WTC11 (cell line): Measurements from ENCODE around the gene TTC39A. TPM values are rescaled to one million over a fixed set of nuclear protein-coding genes. Genes with fewer than 3 reads are reported as not detected.

Experiments used
- ATAC-seq: fragments of 200-7000 bp; cut with Tn5 transposase; 2 replicates; pipeline ENCODE4 v1.10.0; 2021; ENCODE audit warnings: mild to moderate bottlenecking, moderate library complexity
- CTCF ChIA-PET: fragments of 300-600 bp; sonication (Branson Sonifier 250); formaldehyde crosslinking; loops from one replicate; lab custom pipeline; 2021; ENCODE audit warnings: antibody characterized with exemption; lab: Charles Lee
- POLR2A ChIA-PET: fragments of 350-600 bp; sonication (Branson Sonifier 250); formaldehyde crosslinking; loops from one replicate; lab custom pipeline; 2021; ENCODE audit warnings: antibody characterized with exemption; lab: Charles Lee
- DNase-seq: peaks from one replicate; pipeline ENCODE4 v3.0.0; 2021; ENCODE audit warnings: low spot score
- H3K27ac Mint-ChIP-seq: 2 replicates; pipeline ENCODE4 v1.8.0; 2021; ENCODE audit warnings: mixed read lengths
- H3K27me3 Mint-ChIP-seq: 2 replicates; pipeline ENCODE4 v1.8.0; 2021; ENCODE audit warnings: low read depth, mild to moderate bottlenecking, moderate library complexity, mixed read lengths
- H3K36me3 Mint-ChIP-seq: 2 replicates; pipeline ENCODE4 v1.8.0; 2021; ENCODE audit warnings: mixed read lengths
- H3K4me1 Mint-ChIP-seq: 2 replicates; pipeline ENCODE4 v1.8.0; 2022; ENCODE audit warnings: mixed read lengths
- H3K4me3 Mint-ChIP-seq: 2 replicates; pipeline ENCODE4 v1.8.0; 2021; ENCODE audit warnings: mild to moderate bottlenecking, moderate library complexity, mixed read lengths
- H3K9me3 Mint-ChIP-seq: 2 replicates; pipeline ENCODE4 v1.8.0; 2021; ENCODE audit warnings: mixed read lengths
- AR ChIP-seq: fragments of 250-450 bp; sonication (Bioruptor Pico); IDR thresholded peaks from 2 replicates; pipeline ENCODE4 v1.9.0; 2021; ENCODE audit warnings: mild to moderate bottlenecking
- CREM ChIP-seq: sonication (generic); formaldehyde crosslinking; IDR thresholded peaks from 2 replicates; pipeline ENCODE4 v1.8.1; 2022; ENCODE audit warnings: mild to moderate bottlenecking, missing genetic modification reagents, moderate library complexity
- CTCF ChIP-seq: fragments of 200-600 bp; IDR thresholded peaks from 2 replicates; pipeline ENCODE4 v1.8.0; 2022; ENCODE audit warnings: antibody characterized with exemption
- E2F1 ChIP-seq: sonication (generic); formaldehyde crosslinking; IDR thresholded peaks from 2 replicates; pipeline ENCODE4 v1.8.0; 2022; ENCODE audit warnings: mild to moderate bottlenecking, missing genetic modification reagents
- EMX1 ChIP-seq: fragments of 250-450 bp; sonication (Bioruptor Pico); IDR thresholded peaks from 2 replicates; pipeline ENCODE4 v1.8.0; 2021; ENCODE audit warnings: mild to moderate bottlenecking
- ERG ChIP-seq: fragments of 250-450 bp; sonication (Bioruptor Pico); IDR thresholded peaks from 2 replicates; pipeline ENCODE4 v1.8.0; 2021; ENCODE audit warnings: mild to moderate bottlenecking
- FOXK1 ChIP-seq: sonication (generic); formaldehyde crosslinking; IDR thresholded peaks from 2 replicates; pipeline ENCODE4 v1.8.0; 2022; ENCODE audit warnings: mild to moderate bottlenecking, moderate library complexity, missing genetic modification reagents
- GRHL2 ChIP-seq: fragments of 250-450 bp; sonication (Bioruptor Pico); IDR thresholded peaks from 2 replicates; pipeline ENCODE4 v1.8.0; 2022; ENCODE audit warnings: mild to moderate bottlenecking, moderate library complexity; ENCODE audit not compliant: insufficient replicate concordance, severe bottlenecking
- HMGXB4 ChIP-seq: sonication (generic); formaldehyde crosslinking; IDR thresholded peaks from 2 replicates; pipeline ENCODE4 v1.8.1; 2023; ENCODE audit warnings: mild to moderate bottlenecking, moderate library complexity, missing genetic modification reagents
- MAX ChIP-seq: sonication (generic); formaldehyde crosslinking; IDR thresholded peaks from 2 replicates; pipeline ENCODE4 v1.8.0; 2022; ENCODE audit warnings: mild to moderate bottlenecking, missing genetic modification reagents
- MLX ChIP-seq: sonication (generic); formaldehyde crosslinking; IDR thresholded peaks from 2 replicates; pipeline ENCODE4 v1.8.1; 2023; ENCODE audit warnings: mild to moderate bottlenecking, missing genetic modification reagents, moderate library complexity
- NFYB ChIP-seq: sonication (generic); formaldehyde crosslinking; conservative IDR thresholded peaks from 2 replicates; pipeline ENCODE4 v1.8.0; 2022; ENCODE audit warnings: low read depth, missing genetic modification reagents
- NR1H2 ChIP-seq: sonication (generic); formaldehyde crosslinking; IDR thresholded peaks from 2 replicates; pipeline ENCODE4 v1.9.0; 2021; ENCODE audit warnings: mild to moderate bottlenecking, moderate library complexity, missing genetic modification reagents
- SMAD3 ChIP-seq: sonication (generic); formaldehyde crosslinking; IDR thresholded peaks from 2 replicates; pipeline ENCODE4 v1.8.0; 2022; ENCODE audit warnings: missing genetic modification reagents, mild to moderate bottlenecking, borderline replicate concordance
- SP1 ChIP-seq: sonication (generic); formaldehyde crosslinking; conservative IDR thresholded peaks from 2 replicates; pipeline ENCODE4 v1.8.1; 2022; ENCODE audit warnings: missing genetic modification reagents
- TP53 ChIP-seq: sonication (generic); formaldehyde crosslinking; IDR thresholded peaks from 2 replicates; pipeline ENCODE4 v1.8.1; 2023; ENCODE audit warnings: mild to moderate bottlenecking, missing genetic modification reagents
- ZBTB43 ChIP-seq: sonication (generic); formaldehyde crosslinking; IDR thresholded peaks from 2 replicates; pipeline ENCODE4 v1.8.1; 2023; ENCODE audit warnings: mild to moderate bottlenecking, missing genetic modification reagents
- ZNF138 ChIP-seq: sonication (generic); formaldehyde crosslinking; conservative IDR thresholded peaks from 2 replicates; pipeline ENCODE4 v1.8.1; 2022; ENCODE audit warnings: mild to moderate bottlenecking, moderate library complexity, missing genetic modification reagents
- ZNF263 ChIP-seq: sonication (generic); formaldehyde crosslinking; IDR thresholded peaks from 2 replicates; pipeline ENCODE4 v1.8.1; 2022; ENCODE audit warnings: low read depth, mild to moderate bottlenecking, moderate library complexity, missing genetic modification reagents
- total RNA-seq: library from RNA; stranded (reverse); gene quantifications from 3 replicates; pipeline ENCODE4 v1.2.3, GENCODE V29; 2021

The TTC39A gene
- total RNA-seq, 1 experiment from 2014 or later, result 3.4 TPM

GRCh38 chr1:51281807-51282206 is 48.6 kb downstream of the TTC39A start:
- TF ChIP-seq NFYB (CRISPR knock-in tag) (no peak), ZNF263 (no peak), ZNF138 (no peak), SP1 (CRISPR knock-in tag) (no peak), HMGXB4 (CRISPR knock-in tag) (no peak), SMAD3 (CRISPR knock-in tag) (no peak), MLX (no peak), EMX1 (CRISPR knock-in tag) (no peak), MAX (CRISPR knock-in tag) (no peak), CTCF (no peak), FOXK1 (CRISPR knock-in tag) (no peak)
- no peaks in the 10 kb centered on the region for H3K36me3 Mint-ChIP-seq
- no peak for DNase-seq
- no peaks in the 10 kb centered on the region for H3K9me3 Mint-ChIP-seq
- H3K4me3 Mint-ChIP-seq, result no peak overlapping the region
- CTCF ChIA-PET, result interaction anchor here (1.0 kb wide), 1 partner anchor 15 kb away, joined by 4 read pairs; no protein-coding TSS in a partner anchor
- H3K27ac Mint-ChIP-seq, result no peak overlapping the region
- no peaks in the 10 kb centered on the region for H3K27me3 Mint-ChIP-seq
- POLR2A ChIA-PET, result no interaction called here
- ATAC-seq, result no peak
- H3K4me1 Mint-ChIP-seq, result no peaks in the 10 kb centered on the region

- Mint-ChIP-seq H3K4me1 (no peaks in the 10 kb centered on the region), H3K36me3 (no peaks in the 10 kb centered on the region)
- TF ChIP-seq ERG (CRISPR knock-in tag) (no peak), NFYB (CRISPR knock-in tag) (no peak), ZBTB43 (CRISPR knock-in tag) (no peak), NR1H2 (no peak), CREM (CRISPR knock-in tag) (no peak), E2F1 (CRISPR knock-in tag) (no peak), AR (CRISPR knock-in tag) (no peak), ZNF138 (no peak), TP53 (no peak), GRHL2 (CRISPR knock-in tag) (no peak)
- TF ChIP-seq, all 79 proteins: peak for 0
- Mint-ChIP-seq H3K4me3 (no peak overlapping the region), H3K27me3 (no peaks in the 10 kb centered on the region), H3K9me3 (no peaks in the 10 kb centered on the region), H3K27ac (0 out of 2 replicates have a peak overlapping the region, but pooled peaks have one; percentile 41)
- POLR2A ChIA-PET, result no interaction called here
- ATAC-seq, result no peak
- DNase-seq, result no peak
- CTCF ChIA-PET, result interaction anchor here (1.0 kb wide), 1 partner anchor 16 kb away, joined by 4 read pairs; no protein-coding TSS in a partner anchor
Observed at GRCh38 chr1:51280321-51280978, 49.9 kb downstream of the TTC39A start.
